GM18907 (cell line): ENCODE results near the gene OTOP2.
"Not testable (repeated sequence)": the region's sequence is repeated elsewhere in the genome, so short reads cannot be mapped to it uniquely, and the experiment has no call there.

Experiments used
- ATAC-seq: cut with Tn5 transposase; IDR thresholded peaks from one replicate; pipeline ENCODE4 v1.9.1; 2021; ENCODE audit warnings: mild to moderate bottlenecking, moderate library complexity; ENCODE audit not compliant: unreplicated experiment

Gene OTOP2

GRCh38 chr17:74901353-74902135 lies 22.5 kb upstream of the OTOP2 start:
- ATAC-seq = no peak

- no peak for ATAC-seq
Observed at GRCh38 chr17:74903034-74903433, 21.0 kb upstream of the OTOP2 start.

DNA sequence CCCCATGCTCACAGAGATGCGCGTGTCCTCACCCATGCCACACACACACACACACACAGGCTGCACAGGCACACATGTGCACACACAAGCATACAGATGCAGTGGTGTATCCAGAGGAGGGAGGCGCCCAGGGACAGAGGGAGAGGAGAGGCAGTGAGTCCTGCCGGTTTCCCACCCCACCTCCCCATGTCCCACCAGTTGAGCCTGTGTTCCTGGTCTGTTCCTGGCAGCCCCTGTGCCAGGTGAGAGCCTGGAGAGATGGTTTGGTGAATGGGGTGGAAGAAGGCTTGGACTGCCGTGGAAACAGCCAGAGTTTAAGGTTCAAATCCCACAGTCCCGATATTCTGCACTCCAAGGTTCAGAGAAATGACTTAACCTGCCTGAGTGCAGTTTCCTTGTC lies 20.4 kb upstream of the OTOP2 start:
- ATAC-seq = no peak

GRCh38 chr17:74904687-74905409 lies 19.2 kb upstream of the OTOP2 start:
- ATAC-seq = no peak

DNA sequence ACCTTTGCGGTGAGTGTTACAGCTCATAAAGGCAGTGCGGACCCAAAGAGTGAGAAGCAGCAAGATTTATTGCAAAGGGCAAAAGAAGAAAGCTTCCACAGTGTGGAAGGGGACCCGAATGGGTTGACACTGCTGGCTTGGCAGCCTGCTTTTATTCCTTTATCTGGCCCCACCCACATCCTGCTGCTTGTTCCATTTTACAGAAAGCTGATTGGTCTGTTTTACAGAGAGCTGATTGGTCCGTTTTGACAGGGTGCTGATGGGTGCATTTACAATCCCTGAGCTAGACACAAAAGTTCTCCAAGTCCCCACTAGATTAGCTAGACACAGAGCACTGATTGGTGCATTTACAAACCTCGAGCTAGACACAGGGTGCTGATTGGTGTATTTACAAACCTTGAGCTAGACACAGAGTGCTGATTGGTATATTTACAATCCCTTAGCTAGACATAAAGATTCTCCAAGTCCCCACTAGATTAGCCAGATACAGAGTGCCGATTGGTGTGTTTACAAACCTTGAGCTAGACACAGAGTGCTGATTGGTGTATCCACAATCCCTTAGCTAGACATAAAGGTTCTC lies 17.8 kb upstream of the OTOP2 start:
- ATAC-seq = not testable (repeated sequence)

- ATAC-seq = no peak
Observed at GRCh38 chr17:74907012-74907411, 17.1 kb upstream of the OTOP2 start.

DNA sequence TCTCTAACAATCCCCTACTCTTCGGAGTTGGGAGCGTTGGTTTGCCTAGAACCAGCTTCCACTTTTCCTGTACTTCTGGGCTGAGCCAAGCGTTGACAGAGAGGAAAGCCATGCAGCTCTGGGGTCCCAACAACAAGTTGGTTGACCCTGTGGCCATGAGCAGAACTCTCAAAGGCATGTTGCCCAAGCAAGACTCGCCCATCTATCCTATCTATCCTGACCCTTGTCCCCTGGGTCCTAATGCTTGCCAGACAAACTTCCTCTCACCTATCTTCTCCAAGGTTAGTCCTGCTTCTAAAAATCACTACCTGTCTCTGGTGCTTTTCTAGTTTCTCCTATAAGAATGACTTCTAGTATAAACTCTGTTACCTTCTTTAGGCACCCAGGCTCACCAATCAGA lies 15.0 kb upstream of the OTOP2 start:
- not testable (repeated sequence) for ATAC-seq

DNA sequence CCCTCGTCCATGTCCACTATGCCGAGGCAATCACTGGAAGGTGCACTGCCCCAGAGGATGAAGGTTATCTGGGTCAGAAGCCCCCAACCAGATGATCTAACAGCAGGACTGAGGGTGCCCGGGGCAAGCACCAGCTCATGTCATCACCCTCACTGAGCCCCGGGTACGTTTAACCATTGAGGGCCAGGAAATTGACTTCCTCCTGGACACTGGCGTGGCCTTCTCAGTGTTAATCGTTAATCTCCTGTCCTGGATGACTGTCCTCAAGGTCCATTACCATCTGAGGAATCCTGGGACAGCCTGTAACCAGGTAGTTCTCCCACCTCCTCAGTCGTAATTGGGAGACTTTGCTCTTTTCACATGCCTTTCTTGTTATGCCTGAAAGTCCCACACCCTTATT lies 12.7 kb upstream of the OTOP2 start:
- ATAC-seq = not testable (repeated sequence)

DNA sequence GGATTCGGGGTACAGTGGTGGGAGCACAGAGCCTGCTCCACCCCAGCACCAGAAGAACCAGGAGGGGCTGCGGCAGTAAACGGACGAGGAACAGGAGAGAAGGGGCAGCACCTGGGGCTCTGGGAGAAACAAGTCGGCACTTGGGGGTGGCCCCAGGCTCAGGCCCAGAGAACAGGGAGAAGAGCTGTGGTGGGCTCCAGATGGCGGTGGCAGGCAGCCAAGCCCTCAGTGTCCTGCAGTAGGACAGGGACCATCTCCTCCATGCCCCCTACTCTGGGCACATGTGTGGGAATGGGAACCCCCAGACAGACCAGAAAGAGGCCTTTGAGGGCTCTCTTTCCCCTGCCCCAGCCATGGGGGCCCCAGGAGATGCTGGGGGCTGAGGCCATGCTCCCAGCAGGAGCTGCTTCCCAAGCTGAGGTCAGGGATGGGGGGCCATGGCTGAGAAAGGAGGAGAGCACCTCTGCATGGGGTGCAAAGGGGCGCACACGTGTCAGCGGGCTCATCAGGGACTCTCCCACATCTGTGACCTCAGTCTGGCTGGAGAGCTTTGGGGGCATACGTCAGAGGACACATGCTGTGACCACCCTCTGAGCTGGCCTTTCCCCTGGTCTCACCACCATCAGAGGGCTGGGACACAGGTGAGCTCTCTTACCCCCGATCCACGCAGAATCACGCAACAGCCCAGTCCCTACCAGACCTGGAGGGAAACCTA lies 7.8 kb upstream of the OTOP2 start:
- no peak for ATAC-seq

DNA sequence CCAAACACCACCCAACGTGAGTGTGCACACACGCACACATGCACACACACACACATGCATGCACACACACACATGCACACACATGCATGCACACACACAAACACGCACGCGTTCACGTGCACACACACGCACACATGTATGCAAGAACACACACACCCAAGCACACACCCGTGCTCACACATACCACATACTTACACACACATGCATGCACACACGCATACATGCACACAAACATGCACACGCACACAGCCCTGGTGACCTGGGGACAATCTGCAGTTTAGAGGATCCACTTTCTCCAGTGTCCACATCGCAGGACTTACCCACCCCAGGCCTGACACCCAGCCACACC lies 7.2 kb upstream of the OTOP2 start:
- ATAC-seq = no peak

- ATAC-seq = no peak
Observed at GRCh38 chr17:74917430-74917829, 6.6 kb upstream of the OTOP2 start.

- no peak for ATAC-seq
Observed at GRCh38 chr17:74918906-74919305, 5.2 kb upstream of the OTOP2 start.

DNA sequence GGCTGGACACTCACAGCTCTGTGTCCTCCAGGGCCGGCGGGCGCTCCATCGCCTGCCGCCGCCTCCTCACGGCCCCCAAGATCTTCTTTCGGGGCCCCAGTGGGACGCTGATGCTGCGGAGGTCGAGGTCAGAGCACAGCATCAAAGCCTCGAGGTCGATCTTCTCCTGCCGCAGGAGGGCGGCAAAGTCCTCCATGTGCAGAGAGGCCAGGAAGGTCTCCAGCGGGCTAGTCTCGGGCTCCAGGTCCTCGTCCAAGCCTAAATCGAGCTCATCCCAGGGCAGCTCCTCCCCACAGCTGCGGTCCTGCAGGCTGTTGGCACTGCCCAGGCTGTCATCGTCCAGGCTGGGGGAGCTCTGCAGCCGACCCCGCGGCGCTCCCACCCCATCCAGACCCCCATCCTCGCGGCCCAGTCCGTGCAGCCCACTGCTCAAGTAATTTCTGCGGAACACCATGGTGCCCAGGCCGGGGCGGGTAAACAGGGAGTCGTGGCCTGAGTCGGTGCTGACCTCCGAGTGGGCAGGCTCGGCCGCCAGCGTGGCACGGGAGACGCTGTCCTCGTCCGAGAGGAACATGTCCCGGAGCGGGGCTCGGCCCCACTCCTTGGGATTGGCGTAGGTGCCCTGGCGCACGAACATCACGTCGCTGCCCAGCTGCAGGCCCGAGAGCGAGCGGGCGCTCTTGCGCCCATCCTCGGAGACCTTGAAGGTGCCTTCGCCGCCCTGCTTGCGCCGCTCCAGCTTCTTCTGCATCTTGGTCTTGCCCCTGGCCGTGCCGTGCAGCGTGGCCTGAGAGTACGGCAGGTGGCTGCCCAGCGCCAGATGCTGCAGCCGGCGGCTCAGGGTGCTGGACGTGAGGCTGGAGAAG lies 4.4 kb upstream of the OTOP2 start:
- ATAC-seq = no peak

DNA sequence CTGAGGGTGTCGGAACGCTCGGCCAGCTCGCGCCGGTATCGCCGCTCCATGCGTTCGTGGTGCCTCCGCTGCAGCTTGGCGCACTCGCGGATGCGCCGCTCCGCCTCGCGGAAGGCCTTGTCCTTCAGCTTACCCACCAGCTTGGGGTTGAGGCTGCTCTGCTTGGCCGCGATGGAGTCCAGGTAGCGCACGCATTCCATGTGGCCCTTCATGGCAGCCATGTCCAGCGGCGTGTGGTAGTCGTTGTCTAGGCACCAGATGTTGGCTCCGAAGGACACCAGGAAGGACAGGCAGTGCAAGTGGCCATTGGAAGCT lies 3.8 kb upstream of the OTOP2 start:
- no peak for ATAC-seq

GRCh38 chr17:74920642-74921025 lies 3.4 kb upstream of the OTOP2 start:
- no peak for ATAC-seq

GRCh38 chr17:74921026-74921681 lies 2.9 kb upstream of the OTOP2 start:
- ATAC-seq = no peak

GRCh38 chr17:74921769-74922168 lies 2.3 kb upstream of the OTOP2 start:
- no peak for ATAC-seq

DNA sequence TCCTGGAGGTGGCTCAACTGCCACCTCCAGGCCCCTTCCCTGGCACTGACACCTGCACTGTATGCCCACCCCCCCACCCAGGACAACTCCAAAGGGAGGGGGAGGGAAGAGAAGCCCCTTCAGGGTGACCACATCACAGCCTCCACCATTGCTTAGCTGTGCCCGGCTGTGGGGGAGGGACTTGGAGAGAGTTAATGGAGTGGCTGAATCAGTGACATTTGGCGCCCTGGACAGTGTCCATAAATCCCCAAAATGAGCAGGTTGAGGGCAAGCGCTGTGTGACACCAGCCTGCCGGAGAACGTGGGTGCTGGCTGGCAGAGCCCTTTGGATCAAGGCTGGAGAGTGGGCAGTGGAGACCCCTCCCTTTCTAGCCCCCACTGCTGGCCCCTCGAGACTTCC lies 1.9 kb upstream of the OTOP2 start:
- ATAC-seq = no peak

- no peak for ATAC-seq
Observed at GRCh38 chr17:74922694-74923537, 1.2 kb upstream of the OTOP2 start, which contains the start of gene USH1G. Gene USH1G, minus strand, starts transcription at chr17:74923255. Its CDS starts 182 bp downstream, at chr17:74923073.
